Activated naive CD8-positive, alpha-beta T cell treated with anti-CD3 and anti-CD28 coated beads, Interleukin-2, amount 10 ng/mL, durations not matched to agents 7 days and 5 days (primary cell): ENCODE results near the gene MRPS18C. TPM values are rescaled to one million over a fixed set of nuclear protein-coding genes. Genes with fewer than 3 reads are reported as not detected.
A peak's percentile ranks its signal among the peaks of the same experiment; 100 is the strongest.

ENCODE experiments used
- ATAC-seq: fragments of 150-1000 bp; cut with Tn5 transposase; one replicate; pipeline ENCODE4 v1.10.0; 2021; ENCODE audit warnings: low read depth, moderate library complexity
- POLR2A ChIA-PET: fragments of 350-600 bp; sonication (Branson Sonifier 250); formaldehyde crosslinking; loops from one replicate; lab custom pipeline; 2021; ENCODE audit warnings: antibody characterized with exemption; lab: Charles Lee
- DNase-seq: peaks from one replicate; pipeline ENCODE4 v3.0.0; 2021
- H3K27ac Mint-ChIP-seq: one replicate; pipeline ENCODE4 v1.8.0; 2022; ENCODE audit warnings: mild to moderate bottlenecking, mixed read lengths
- H3K27me3 Mint-ChIP-seq: one replicate; pipeline ENCODE4 v1.8.0; 2022; ENCODE audit warnings: mild to moderate bottlenecking, moderate library complexity, mixed read lengths
- H3K36me3 Mint-ChIP-seq: one replicate; pipeline ENCODE4 v1.8.0; 2021; ENCODE audit warnings: mild to moderate bottlenecking, mixed read lengths
- H3K4me1 Mint-ChIP-seq: one replicate; pipeline ENCODE4 v1.8.0; 2021; ENCODE audit warnings: mixed read lengths
- H3K4me3 Mint-ChIP-seq: one replicate; pipeline ENCODE4 v1.8.0; 2022; ENCODE audit warnings: mild to moderate bottlenecking, moderate library complexity, mixed read lengths
- H3K9me3 Mint-ChIP-seq: one replicate; pipeline ENCODE4 v1.8.0; 2021; ENCODE audit warnings: mixed read lengths
- total RNA-seq, 2 experiments: library from RNA; stranded (reverse); gene quantifications; one replicate each; pipeline ENCODE4 v1.2.3, GENCODE V29; 2021

The MRPS18C gene
- total RNA-seq: 10 to 100 TPM; 53.6 to 60.4 TPM

GRCh38 chr4:83455281-83456183 lies at the start of gene MRPS18C, which contains the start of gene HELQ:
MRPS18C (plus strand) TSS chr4:83456058; CDS start chr4:83456078, 20 bp downstream.
HELQ (minus strand) TSS chr4:83455823; CDS start chr4:83455693, 130 bp downstream.
- Mint-ChIP-seq H3K27me3 (no peaks in the 10 kb centered on the region), H3K36me3 (peaks cover 42% of the 10 kb centered on the region)
- ATAC-seq: peak; percentile 92

DNA sequence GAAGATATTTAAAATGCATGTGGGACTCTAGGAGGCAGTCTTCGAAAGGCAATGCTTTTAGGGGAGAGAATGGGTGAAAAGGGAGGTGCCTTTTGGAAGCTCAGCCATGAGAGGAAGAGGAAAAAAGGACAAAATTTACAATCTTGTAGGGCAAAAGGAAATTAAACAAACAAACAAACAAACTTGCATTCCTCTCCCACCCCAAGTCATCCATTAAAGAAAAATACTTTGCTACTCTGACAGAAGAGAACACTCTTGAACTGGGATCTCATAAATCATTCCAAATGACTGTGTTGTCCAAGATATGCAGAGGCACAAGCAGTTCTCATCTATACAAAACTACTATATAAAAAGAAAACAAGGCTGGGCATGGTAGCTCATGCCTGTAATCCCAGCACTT lies 47.0 kb upstream of the MRPS18C start:
- no peaks in the 10 kb centered on the region for H3K4me1 Mint-ChIP-seq
- H3K36me3 Mint-ChIP-seq: peaks cover 23% of the 10 kb centered on the region
- DNase-seq: no peak
- no peaks in the 10 kb centered on the region for H3K9me3 Mint-ChIP-seq
- H3K27ac Mint-ChIP-seq: no peak overlapping the region
- no peak for ATAC-seq
- no peak overlapping the region for H3K4me3 Mint-ChIP-seq
- no peaks in the 10 kb centered on the region for H3K27me3 Mint-ChIP-seq
- POLR2A ChIA-PET: no interaction called here

More at GRCh38 chr4:83455281-83456183, at the start of gene MRPS18C, which contains the start of gene HELQ:
- H3K27ac Mint-ChIP-seq: peak within 1 kb of the TSS; percentile 100
- H3K4me1 Mint-ChIP-seq: peaks cover 37% of the 10 kb centered on the region
- H3K9me3 Mint-ChIP-seq: no peaks in the 10 kb centered on the region
- POLR2A ChIA-PET: interaction anchor here (0.6 to 2.1 kb wide), 9 partner anchors 11 to 1026 kb away, joined by 3 to 14 read pairs (median 3); partner anchors contain the start of genes ABRAXAS1, COPS4 and COQ2
- DNase-seq: peak; percentile 89
- H3K4me3 Mint-ChIP-seq: peak within 1 kb of the TSS; percentile 100

GRCh38 chr4:83413676-83414075 lies 42.2 kb upstream of the MRPS18C start:
- Mint-ChIP-seq H3K4me3 (no peak overlapping the region), H3K27ac (no peak overlapping the region), H3K9me3 (no peaks in the 10 kb centered on the region), H3K4me1 (no peaks in the 10 kb centered on the region), H3K27me3 (no peaks in the 10 kb centered on the region), H3K36me3 (peaks cover 26% of the 10 kb centered on the region)
- POLR2A ChIA-PET: no interaction called here
- DNase-seq: no peak
- ATAC-seq: no peak

- Mint-ChIP-seq H3K4me1 (no peaks in the 10 kb centered on the region), H3K27ac (no peak overlapping the region), H3K27me3 (no peaks in the 10 kb centered on the region), H3K4me3 (no peak overlapping the region), H3K9me3 (no peaks in the 10 kb centered on the region), H3K36me3 (peaks cover 25% of the 10 kb centered on the region)
- ATAC-seq (no peak), DNase-seq (no peak)
- POLR2A ChIA-PET: no interaction called here
Measured at GRCh38 chr4:83417566-83417965, 38.3 kb upstream of the MRPS18C start.

DNA sequence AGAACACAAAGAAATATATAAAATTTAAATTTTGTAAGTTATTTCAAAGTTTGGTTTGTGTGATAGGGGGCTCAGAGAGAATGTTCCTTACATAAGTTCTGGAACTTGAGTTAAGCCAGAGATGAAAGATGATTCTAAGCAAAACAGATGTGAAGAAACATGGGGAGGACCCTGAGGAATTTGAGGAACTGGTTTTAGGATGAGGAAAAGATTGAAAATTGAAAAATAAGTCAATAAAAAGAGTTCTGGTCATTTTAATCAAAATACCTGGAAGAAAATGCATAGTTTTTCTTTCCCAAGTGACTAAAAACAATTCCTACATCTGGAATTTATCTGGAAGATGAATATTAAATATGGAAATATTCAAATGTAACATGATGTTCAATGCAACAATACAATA lies 37.6 kb upstream of the MRPS18C start:
- Mint-ChIP-seq H3K27ac (no peak overlapping the region), H3K4me3 (no peak overlapping the region), H3K4me1 (no peaks in the 10 kb centered on the region), H3K36me3 (peaks cover 21% of the 10 kb centered on the region), H3K9me3 (no peaks in the 10 kb centered on the region), H3K27me3 (no peaks in the 10 kb centered on the region)
- ATAC-seq (no peak), DNase-seq (no peak)
- POLR2A ChIA-PET: no interaction called here

DNA sequence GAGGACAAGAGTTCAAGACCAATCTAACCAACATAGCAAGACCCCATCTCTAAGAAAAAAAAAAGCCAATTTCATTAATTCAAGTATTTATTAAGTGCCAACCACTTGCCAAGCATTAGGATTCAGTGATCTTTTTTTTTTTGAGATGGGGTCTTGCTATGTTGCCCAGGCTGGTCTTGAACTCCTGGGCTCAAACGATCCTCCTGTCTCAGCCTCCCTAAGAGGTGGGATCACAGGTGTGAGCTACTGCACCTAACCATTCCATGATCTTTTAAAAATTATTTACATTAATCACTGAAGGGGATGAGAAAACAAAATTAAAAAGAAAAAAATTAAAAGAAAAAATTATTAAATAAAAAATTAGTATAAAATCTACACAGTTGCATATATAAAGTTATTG lies 24.7 kb upstream of the MRPS18C start:
- peaks cover 18% of the 10 kb centered on the region for H3K36me3 Mint-ChIP-seq
- no peak overlapping the region for H3K4me3 Mint-ChIP-seq
- DNase-seq (no peak), ATAC-seq (no peak)
- no peaks in the 10 kb centered on the region for H3K9me3 Mint-ChIP-seq
- no peaks in the 10 kb centered on the region for H3K27me3 Mint-ChIP-seq
- POLR2A ChIA-PET: no interaction called here
- H3K27ac Mint-ChIP-seq: no peak overlapping the region
- peaks cover 2% of the 10 kb centered on the region for H3K4me1 Mint-ChIP-seq

DNA sequence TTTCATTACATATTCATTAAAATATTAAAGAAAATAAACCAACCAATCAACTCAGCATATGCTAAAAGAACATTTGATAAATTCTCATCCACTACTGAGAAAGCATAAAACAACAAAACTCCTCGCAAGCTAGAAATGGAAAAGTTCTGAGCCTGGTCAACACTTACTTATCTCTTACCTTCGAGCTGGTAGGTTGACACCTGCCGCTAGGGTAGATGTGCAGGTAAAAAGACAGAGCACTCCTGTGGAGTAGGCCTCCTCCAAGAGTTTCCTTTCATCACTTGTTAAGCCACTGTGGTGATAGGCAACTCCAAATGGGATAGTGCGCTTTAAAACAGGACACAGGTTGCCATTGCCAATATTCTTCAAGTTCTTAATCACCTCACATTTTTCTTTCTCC lies 19.2 kb upstream of the MRPS18C start:
- peaks cover 31% of the 10 kb centered on the region for H3K36me3 Mint-ChIP-seq

DNA sequence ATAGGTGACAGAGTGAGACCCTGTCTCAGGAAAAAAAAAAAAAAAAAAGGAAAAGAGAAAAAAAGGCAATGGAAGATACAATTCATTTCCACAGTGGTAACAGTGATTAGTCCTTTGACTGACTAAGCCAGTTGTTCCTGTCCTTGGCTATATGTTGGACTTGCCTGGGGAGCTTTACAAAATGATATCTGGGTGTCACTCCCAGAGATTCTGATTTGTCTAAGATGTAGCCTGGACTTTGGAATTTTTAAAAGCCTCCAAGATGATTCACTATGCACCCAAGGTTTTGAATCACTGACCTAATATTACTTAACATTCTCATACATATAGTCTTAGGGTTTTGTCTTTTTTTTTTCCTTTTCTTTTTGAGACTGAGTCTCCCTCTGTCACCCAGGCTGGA lies 17.1 kb upstream of the MRPS18C start:
- Mint-ChIP-seq H3K4me1 (peaks cover 3% of the 10 kb centered on the region), H3K27ac (no peak overlapping the region), H3K36me3 (peaks cover 31% of the 10 kb centered on the region), H3K4me3 (no peak overlapping the region), H3K27me3 (no peaks in the 10 kb centered on the region), H3K9me3 (no peaks in the 10 kb centered on the region)
- POLR2A ChIA-PET: no interaction called here
- ATAC-seq (no peak), DNase-seq (no peak)

More for the DNA sequence above, 19.2 kb upstream of the MRPS18C start:
- no peaks in the 10 kb centered on the region for H3K27me3 Mint-ChIP-seq
- POLR2A ChIA-PET: interaction anchor here (0.7 kb wide), 1 partner anchor 511 kb away, joined by 5 read pairs; no protein-coding TSS in a partner anchor
- no peaks in the 10 kb centered on the region for H3K4me1 Mint-ChIP-seq
- DNase-seq (no peak), ATAC-seq (no peak)
- no peak overlapping the region for H3K4me3 Mint-ChIP-seq
- H3K9me3 Mint-ChIP-seq: no peaks in the 10 kb centered on the region
- no peak overlapping the region for H3K27ac Mint-ChIP-seq

- H3K36me3 Mint-ChIP-seq: peaks cover 38% of the 10 kb centered on the region
- H3K27ac Mint-ChIP-seq: no peak overlapping the region
- H3K27me3 Mint-ChIP-seq: no peaks in the 10 kb centered on the region
- POLR2A ChIA-PET: interaction anchor here (1.1 kb wide), 1 partner anchor 15 kb away, joined by 4 read pairs; the partner anchor contains the start of genes HELQ and MRPS18C
- H3K4me3 Mint-ChIP-seq: no peak overlapping the region
- no peaks in the 10 kb centered on the region for H3K9me3 Mint-ChIP-seq
- DNase-seq: no peak
- H3K4me1 Mint-ChIP-seq: peaks cover 3% of the 10 kb centered on the region
- no peak for ATAC-seq
Measured at GRCh38 chr4:83440148-83440814, 15.6 kb upstream of the MRPS18C start.

DNA sequence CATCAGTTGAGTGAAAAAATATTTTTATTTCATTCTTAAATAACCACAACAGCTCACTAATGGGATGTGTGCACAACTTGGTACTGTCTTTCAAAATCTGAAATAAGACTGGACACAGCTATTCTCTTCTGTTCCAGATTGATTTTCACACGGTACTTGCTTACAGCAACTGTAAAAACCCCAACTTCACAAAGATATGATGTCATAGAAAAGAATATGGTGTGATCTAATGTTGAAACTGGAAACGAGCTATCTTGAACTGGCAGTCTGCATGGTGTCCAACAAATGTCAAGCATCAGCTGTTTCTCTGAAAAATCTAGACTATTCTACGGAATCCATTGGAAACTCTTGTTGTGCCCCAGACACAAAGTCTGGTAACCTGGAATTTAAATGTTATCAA lies 15.0 kb upstream of the MRPS18C start:
- POLR2A ChIA-PET: interaction anchor here (1.1 kb wide), 1 partner anchor 15 kb away, joined by 4 read pairs; the partner anchor contains the start of genes HELQ and MRPS18C
- Mint-ChIP-seq H3K4me1 (peaks cover 3% of the 10 kb centered on the region), H3K36me3 (peaks cover 35% of the 10 kb centered on the region), H3K27ac (no peak overlapping the region), H3K9me3 (no peaks in the 10 kb centered on the region), H3K4me3 (no peak overlapping the region), H3K27me3 (no peaks in the 10 kb centered on the region)
- DNase-seq: no peak
- no peak for ATAC-seq

DNA sequence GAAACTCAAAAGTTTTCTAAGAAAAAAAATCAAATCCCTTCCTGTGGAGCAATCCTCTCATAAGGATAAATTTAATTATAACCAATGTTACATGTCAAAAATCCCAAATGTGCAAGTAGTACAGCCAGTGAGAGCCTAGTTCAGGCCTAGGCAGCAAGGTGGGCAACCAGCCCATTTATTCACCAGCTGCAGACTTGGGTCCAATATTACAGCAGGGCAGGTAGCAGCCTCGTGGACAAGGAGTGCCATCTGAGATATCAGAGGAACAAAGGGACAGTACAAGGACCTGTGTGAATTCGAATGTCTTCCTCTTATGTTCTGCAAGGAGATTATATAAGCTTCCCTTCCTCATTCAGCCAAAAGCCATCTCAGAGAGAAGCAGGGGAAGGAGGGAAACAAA lies 6.8 kb upstream of the MRPS18C start:
- DNase-seq: no peak
- H3K9me3 Mint-ChIP-seq: no peaks in the 10 kb centered on the region
- POLR2A ChIA-PET: no interaction called here
- H3K27ac Mint-ChIP-seq: no peak overlapping the region
- no peak overlapping the region for H3K4me3 Mint-ChIP-seq
- H3K27me3 Mint-ChIP-seq: no peaks in the 10 kb centered on the region
- H3K36me3 Mint-ChIP-seq: peaks cover 39% of the 10 kb centered on the region
- ATAC-seq: no peak
- H3K4me1 Mint-ChIP-seq: peaks cover 11% of the 10 kb centered on the region

DNA sequence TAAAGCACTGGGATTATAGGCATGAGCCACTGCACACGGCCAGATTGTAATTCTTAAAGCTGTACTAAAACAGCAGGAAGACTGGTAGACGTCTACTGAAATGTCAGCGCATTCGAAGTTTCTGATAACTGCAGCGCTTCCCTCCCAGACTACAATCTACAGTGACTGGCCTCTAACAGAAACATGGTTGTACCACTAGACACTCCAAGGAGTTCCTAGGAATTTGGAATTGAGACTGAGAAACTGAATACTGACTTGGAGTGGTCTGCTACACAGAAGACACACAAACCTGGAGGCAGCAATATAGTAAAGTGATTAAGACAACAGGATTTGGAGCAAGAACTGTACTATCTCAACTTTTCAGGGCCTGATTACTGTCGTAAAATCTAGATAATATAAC lies 1.2 kb upstream of the MRPS18C start:
- Mint-ChIP-seq H3K27me3 (no peaks in the 10 kb centered on the region), H3K9me3 (no peaks in the 10 kb centered on the region), H3K4me1 (peaks cover 37% of the 10 kb centered on the region), H3K27ac (peak overlapping the region; percentile 100), H3K36me3 (peaks cover 42% of the 10 kb centered on the region), H3K4me3 (peak overlapping the region; percentile 100)
- DNase-seq (no peak), ATAC-seq (no peak)
- POLR2A ChIA-PET: interaction anchor here (1.0 to 2.1 kb wide), 5 partner anchors 11 to 1025 kb away, joined by 3 to 14 read pairs (median 4); partner anchors contain the start of genes ABRAXAS1 and COQ2

- Mint-ChIP-seq H3K27ac (peak overlapping the region; percentile 100), H3K36me3 (peaks cover 39% of the 10 kb centered on the region), H3K27me3 (no peaks in the 10 kb centered on the region), H3K4me1 (peaks cover 37% of the 10 kb centered on the region), H3K9me3 (no peaks in the 10 kb centered on the region), H3K4me3 (peak overlapping the region; percentile 100)
- POLR2A ChIA-PET: interaction anchor here (0.8 to 2.1 kb wide), 4 partner anchors 15 to 172 kb away, joined by 3 to 14 read pairs (median 8); partner anchors contain the start of genes ABRAXAS1 and COQ2
- DNase-seq: no peak
- no peak for ATAC-seq
Measured at GRCh38 chr4:83456184-83456501, 285 bp downstream of the MRPS18C start.
